Transverse colon (tissue), 4 donors: ENCODE measurements around the gene TTLL12.

Experiments
- CTCF ChIP-seq, 5 experiments: fragments of 200-600 bp in 3 of 5; fragments of 450-650 bp in 2 of 5; sonication (generic) in 3 of 5; IDR thresholded peaks; 1 replicate in 2 of 5; 2 replicates in 3 of 5; pipeline ENCODE4 v1.5.1; 2016 to 2017; ENCODE audit warnings: antibody characterized with exemption in 5 of 5, inconsistent platforms in 3 of 5, mild to moderate bottlenecking in 2 of 5, moderate library complexity in 1 of 5
- POLR2A ChIP-seq: fragments of 450-650 bp; IDR thresholded peaks from one replicate; pipeline ENCODE4 v1.6.1; 2016; ENCODE audit warnings: antibody characterized with exemption, mild to moderate bottlenecking, moderate library complexity
- POLR2AphosphoS5 ChIP-seq, 3 donors: sonication (generic); formaldehyde crosslinking; IDR thresholded peaks; one replicate each; pipeline ENCODE4 v1.6.1; 2016; ENCODE audit warnings: antibody characterized with exemption in 3 of 3

- TF ChIP-seq POLR2A: no peak
- TF ChIP-seq CTCF (IDR thresholded peaks at IDR 0.05): no peak
- no peak for TF ChIP-seq POLR2AphosphoS5 (IDR thresholded peaks at IDR 0.05)
Observed at GRCh38 chr22:43188829-43189545, 2.1 kb upstream of the TTLL12 start.
